K562 (cell line): Measurements from ENCODE around the gene KCNK10. TPM values are rescaled to one million over a fixed set of nuclear protein-coding genes. Genes with fewer than 3 reads are reported as not detected.

Experiments used
- ATAC-seq: fragments of 200-7000 bp; cut with Tn5 transposase; 3 replicates; pipeline ENCODE4 v1.9.1; 2020; ENCODE audit warnings: moderate library complexity
- BruUV-seq: library from RNA; stranded (reverse); fragments of 400-500 nt; replicated peaks from 2 replicates; lab custom pipeline; 2021; lab: Mats Ljungman, UMichigan
- CTCF ChIA-PET: fragments of 300-600 bp; formaldehyde crosslinking; extraction: SDS; loops from one replicate; lab custom pipeline; 2021; ENCODE audit warnings: low intra/inter-chr PET ratio; lab: Yijun Ruan, JAX
- POLR2A ChIA-PET: fragments of 300-600, 350-650 bp; sonication (Branson Sonifier 250); formaldehyde crosslinking; extraction: SDS; loops from one replicate; lab custom pipeline; 2021; ENCODE audit warnings: antibody characterized with exemption, inconsistent platforms; lab: Yijun Ruan, JAX
- DNase-seq, 4 experiments: peaks; one replicate each; pipeline versions ENCODE4 v3.0.0 to v3.0.0-alpha.2; 2011 to 2018; ENCODE audit warnings: low spot score in 3 of 4, mixed read lengths in 3 of 4; ENCODE audit errors: extremely low read depth in 1 of 4
- FAIRE-seq: peaks from 2 replicates; lab custom pipeline; 2011; peaks lifted over from hg19 to GRCh38; lab: Jason Lieb, UNC
- H2AFZ ChIP-seq: 2 replicates; pipeline ENCODE4 v1.6.0; 2011; ENCODE audit warnings: low read depth, low read length, control low read depth, inconsistent platforms
- H3K27ac ChIP-seq: fragments of 200-600 bp; 3 replicates; pipeline ENCODE4 v1.8.0; 2011; ENCODE audit warnings: low read depth, mild to moderate bottlenecking, control low read depth, inconsistent platforms, low read length, moderate library complexity, mixed read lengths; ENCODE audit errors: extremely low read depth
- H3K27me3 ChIP-seq, 2 experiments: fragments of 300-600 bp in 1 of 2; 2 replicates in 1 of 2; 3 replicates in 1 of 2; pipeline versions ENCODE4 v1.6.0 to v1.8.0; 2011; ENCODE audit warnings: inconsistent platforms in 2 of 2, low read length in 2 of 2, mild to moderate bottlenecking in 1 of 2, mixed read lengths in 1 of 2, moderate library complexity in 1 of 2; ENCODE audit not compliant: control insufficient read depth in 2 of 2, insufficient read depth in 2 of 2
- H3K36me3 ChIP-seq: fragments of 300-600 bp; 3 replicates; pipeline ENCODE4 v1.8.0; 2011; ENCODE audit warnings: mild to moderate bottlenecking, low read length, inconsistent platforms; ENCODE audit not compliant: control insufficient read depth, insufficient read depth
- H3K4me1 ChIP-seq, 2 experiments: fragments of 200-600 bp in 1 of 2; replicated peaks in 1 of 2; 2 replicates in 1 of 2; 3 replicates in 1 of 2; pipeline versions ENCODE4 v1.5.1 to v1.8.0; 2011; ENCODE audit warnings: inconsistent platforms in 2 of 2, low read length in 2 of 2, mild to moderate bottlenecking in 1 of 2, mixed read lengths in 1 of 2, moderate library complexity in 1 of 2; ENCODE audit not compliant: control insufficient read depth in 2 of 2, insufficient read depth in 2 of 2
- H3K4me2 ChIP-seq: 2 replicates; pipeline ENCODE4 v1.6.1; 2011; ENCODE audit warnings: low read length, control low read depth, inconsistent platforms, mixed read lengths; ENCODE audit not compliant: insufficient read depth
- H3K4me3 ChIP-seq: fragments of 200-600 bp; sonication (generic), shearing (Covaris generic); 2 replicates; pipeline ENCODE4 v1.5.1; 2016; ENCODE audit warnings: control low read depth, inconsistent platforms
- H3K79me2 ChIP-seq: fragments of 200-600 bp; 3 replicates; pipeline ENCODE4 v1.8.0; 2011; ENCODE audit warnings: low read length, inconsistent platforms; ENCODE audit not compliant: control insufficient read depth, insufficient read depth
- H3K9ac ChIP-seq, 2 experiments: 2 replicates each; pipeline versions ENCODE4 v1.6.0 to v1.6.1; 2011; ENCODE audit warnings: low read depth in 2 of 2, low read length in 2 of 2, control low read depth in 1 of 2, inconsistent platforms in 1 of 2, mild to moderate bottlenecking in 1 of 2, mixed read lengths in 1 of 2; ENCODE audit not compliant: insufficient read depth in 1 of 2
- H3K9me1 ChIP-seq: one replicate; pipeline ENCODE4 v1.6.0; 2011; ENCODE audit warnings: inconsistent platforms, mild to moderate bottlenecking, low read length, moderate library complexity; ENCODE audit not compliant: control insufficient read depth, insufficient read depth
- H3K9me3 ChIP-seq: replicated peaks from 2 replicates; pipeline ENCODE4 v1.5.1; 2011; ENCODE audit warnings: low read depth, low read length, inconsistent platforms; ENCODE audit not compliant: control insufficient read depth, insufficient read depth
- H4K20me1 ChIP-seq: replicated peaks from 2 replicates; pipeline ENCODE4 v1.6.1; 2011; ENCODE audit warnings: low read length, inconsistent platforms, mixed read lengths; ENCODE audit not compliant: control insufficient read depth, insufficient read depth
- CEBPG ChIP-seq, 3 experiments: fragments of 200-800 bp in 1 of 3; sonication (Bioruptor generic) in 1 of 3; sonication (generic) in 1 of 3; formaldehyde crosslinking in 1 of 3; IDR thresholded peaks in 2 of 3; conservative IDR thresholded peaks in 1 of 3; 2 replicates each; pipeline versions ENCODE4 v1.6.1 to v1.8.0; 2016 to 2022; ENCODE audit warnings: missing compliant biosample characterization in 2 of 3, missing genetic modification characterization in 2 of 3, mild to moderate bottlenecking in 1 of 3, missing genetic modification reagents in 1 of 3
- HIVEP1 ChIP-seq: fragments of 250-450 bp; sonication (Bioruptor Pico); IDR thresholded peaks from 2 replicates; pipeline ENCODE4 v1.4.0; 2020; ENCODE audit warnings: mild to moderate bottlenecking
- NKRF ChIP-seq: fragments of 450-650 bp; IDR thresholded peaks from 2 replicates; pipeline ENCODE4 v1.6.1; 2016; ENCODE audit warnings: borderline replicate concordance
- PHTF2 ChIP-seq: fragments of 250-450 bp; sonication (Bioruptor Pico); IDR thresholded peaks from 2 replicates; pipeline ENCODE4 v1.5.0; 2021; ENCODE audit warnings: mild to moderate bottlenecking
- REST ChIP-seq, 2 experiments: fragments of 450-650 bp; formaldehyde crosslinking in 1 of 2; IDR thresholded peaks; 2 replicates each; pipeline versions ENCODE4 v1.4.0 to v1.6.1; 2014 to 2020; ENCODE audit warnings: mild to moderate bottlenecking in 2 of 2, borderline replicate concordance in 1 of 2, low read depth in 1 of 2
- SMAD2 ChIP-seq: fragments of 150-350 bp; IDR thresholded peaks from 2 replicates; pipeline ENCODE4 v1.6.1; 2014; ENCODE audit warnings: low read depth, mild to moderate bottlenecking, low read length
- TCF15 ChIP-seq: fragments of 250-450 bp; sonication (Bioruptor Pico); IDR thresholded peaks from 2 replicates; pipeline ENCODE4 v1.8.0; 2022; ENCODE audit warnings: moderate library complexity, mild to moderate bottlenecking, inconsistent platforms
- TCF7L2 ChIP-seq: fragments of 150-350 bp; IDR thresholded peaks from 2 replicates; pipeline ENCODE4 v1.6.1; 2016; ENCODE audit warnings: low read depth, mild to moderate bottlenecking, low read length, moderate library complexity
- ZNF197 ChIP-seq: fragments of 200-800 bp; sonication (Bioruptor generic); IDR thresholded peaks from 2 replicates; pipeline ENCODE4 v1.6.1; 2016; ENCODE audit warnings: low read depth, missing genetic modification characterization, missing compliant biosample characterization
- WGBS: fragments of 100-300 bp; shearing (Covaris generic); methylation state at CpG from one replicate; pipeline ENCODE4 v1.1.6; 2016; ENCODE audit warnings: low coverage, mixed read lengths; ENCODE audit not compliant: insufficient coverage; ENCODE audit errors: missing lambda C conversion rate; 5-methylcytosine and 5-hydroxymethylcytosine counted together
- in situ Hi-C: fragments of 300-500 bp; cut with MboI; formaldehyde crosslinking; loops from 4 replicates; pipeline ENCODE4 v1.15.0; 2018; ENCODE audit warnings: inconsistent platforms, mixed read lengths
- intact Hi-C: fragments of 100-400 bp; cut with micrococcal nuclease; formaldehyde crosslinking; loops from 2 replicates; pipeline ENCODE4 v1.14.2; 2022
- polyA plus RNA-seq, 8 experiments: library from polyadenylated mRNA; depleted of rRNA in 4 of 8; stranded (reverse) in 5 of 8; unstranded in 3 of 8; fragments of >200 nt; fragmentation: Nextera tagmentation in 2 of 8; fragmentation: Illumina TruSeq in 1 of 8; extraction: Ambion mirVana in 2 of 8; extraction: Trizol in 1 of 8; gene quantifications; 2 replicates each; pipeline versions ENCODE4 v1.2.1 to v1.2.3, GENCODE V29; 2011 to 2014; ENCODE audit warnings: inconsistent platforms in 1 of 8, missing spikeins in 1 of 8
- total RNA-seq, 7 experiments: library from RNA; depleted of rRNA in 6 of 7; stranded (reverse); fragments of >200 nt in 6 of 7; fragmentation: Illumina TruSeq in 2 of 7; extraction: Trizol in 2 of 7; gene quantifications; 2 replicates each; pipeline versions ENCODE4 v1.2.1 to v1.2.3, GENCODE V29; 2011 to 2021; ENCODE audit warnings: low replicate concordance in 1 of 7

Gene KCNK10
- total and polyA plus RNA-seq, 9 of the 15 experiments (the other 6 are each of a cell fraction or from before 2014, with no cell fraction given) = not detected

- TF ChIP-seq ZNF197 (CRISPR knock-in tag) (no peak), SMAD2 (no peak), TCF7L2 (no peak), TCF15 (CRISPR knock-in tag) (no peak), HIVEP1 (CRISPR knock-in tag) (no peak), PHTF2 (CRISPR knock-in tag) (no peak), NKRF (no peak)
- TF ChIP-seq, all 486 proteins: peak for 0
These were observed 88.6 kb downstream of the KCNK10 start (continued) for GRCh38 chr14:88234442-88234841.

- no peak overlapping the region for H3K4me2 ChIP-seq
- no peaks in the 10 kb centered on the region for H3K27me3 ChIP-seq
- POLR2A ChIA-PET = no interaction called here
- H3K4me3 ChIP-seq = no peak overlapping the region
- intact Hi-C loops (loop anchor here (1.0 to 5.0 kb wide), 3 partner anchors 45 to 287 kb away; no protein-coding TSS in a partner anchor), in situ Hi-C loops (no loop called here)
- no peaks in the 10 kb centered on the region for H3K9me1 ChIP-seq
- no peak overlapping the region for H3K27ac ChIP-seq
- FAIRE-seq (peak; percentile 40), ATAC-seq (peak; percentile 69), DNase-seq (peak; percentile 6 to 32 (median 12))
- H3K9me3 ChIP-seq = no peaks in the 10 kb centered on the region
- no peak overlapping the region for H2AFZ ChIP-seq
- no peaks in the 10 kb centered on the region for H3K36me3 ChIP-seq
- H3K9ac ChIP-seq = no peak overlapping the region
- 0% methylated on average over 5 of the region's 5 CpGs for WGBS
- CTCF ChIA-PET = interaction anchor here (2.3 kb wide), 1 partner anchor 289 kb away, joined by 7 read pairs; no protein-coding TSS in a partner anchor
- H3K4me1 ChIP-seq = no peaks in the 10 kb centered on the region
- H3K79me2 ChIP-seq = no peaks in the 10 kb centered on the region
- no peaks in the 10 kb centered on the region for H4K20me1 ChIP-seq
- no TSS peak for BruUV-seq
- no peak for TF ChIP-seq CEBPG (CRISPR knock-in tag; IDR thresholded peaks at IDR 0.05)
- TF ChIP-seq CEBPG (tag; conservative IDR thresholded peaks at IDR 0.05 in 1 of 2, IDR thresholded peaks at IDR 0.05 in 1 of 2) = no peak
- TF ChIP-seq REST (IDR thresholded peaks at IDR 0.05; ENCODE audit: borderline replicate concordance) = peak; percentile 36; the same call in 1 of the 2 replicates
- TF ChIP-seq REST (CRISPR knock-in tag; IDR thresholded peaks at IDR 0.05; ENCODE audit: low read depth) = no peak
These were observed 89.2 kb downstream of the KCNK10 start for GRCh38 chr14:88233915-88234314.
